ENCODE results near the gene ARRDC1.

- TF ChIP-seq, protein P1, sequence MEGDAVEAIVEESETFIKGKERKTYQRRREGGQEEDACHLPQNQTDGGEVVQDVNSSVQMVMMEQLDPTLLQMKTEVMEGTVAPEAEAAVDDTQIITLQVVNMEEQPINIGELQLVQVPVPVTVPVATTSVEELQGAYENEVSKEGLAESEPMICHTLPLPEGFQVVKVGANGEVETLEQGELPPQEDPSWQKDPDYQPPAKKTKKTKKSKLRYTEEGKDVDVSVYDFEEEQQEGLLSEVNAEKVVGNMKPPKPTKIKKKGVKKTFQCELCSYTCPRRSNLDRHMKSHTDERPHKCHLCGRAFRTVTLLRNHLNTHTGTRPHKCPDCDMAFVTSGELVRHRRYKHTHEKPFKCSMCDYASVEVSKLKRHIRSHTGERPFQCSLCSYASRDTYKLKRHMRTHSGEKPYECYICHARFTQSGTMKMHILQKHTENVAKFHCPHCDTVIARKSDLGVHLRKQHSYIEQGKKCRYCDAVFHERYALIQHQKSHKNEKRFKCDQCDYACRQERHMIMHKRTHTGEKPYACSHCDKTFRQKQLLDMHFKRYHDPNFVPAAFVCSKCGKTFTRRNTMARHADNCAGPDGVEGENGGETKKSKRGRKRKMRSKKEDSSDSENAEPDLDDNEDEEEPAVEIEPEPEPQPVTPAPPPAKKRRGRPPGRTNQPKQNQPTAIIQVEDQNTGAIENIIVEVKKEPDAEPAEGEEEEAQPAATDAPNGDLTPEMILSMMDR (IDR thresholded peaks at IDR 0.05), result no peak
- TF ChIP-seq EZH2 (IDR thresholded peaks at IDR 0.05) (no peak), EZH2phosphoT487 (IDR thresholded peaks at IDR 0.05) (no peak)
Measured at GRCh38 chr9:137575716-137576411, 29.6 kb upstream of the ARRDC1 start.
